HepG2 (cell line): ENCODE measurements around the gene SCART1. TPM values are rescaled to one million over a fixed set of nuclear protein-coding genes. Genes with fewer than 3 reads are reported as not detected.

Experiments
- HNRNPLL ChIP-seq: fragments of 200-400 bp; formaldehyde crosslinking; IDR thresholded peaks from 2 replicates; pipeline ENCODE4 v1.6.1; 2017; ENCODE audit warnings: mild to moderate bottlenecking, low read depth, low read length; ENCODE audit not compliant: poor library complexity, severe bottlenecking
- MAFG ChIP-seq: sonication (generic); formaldehyde crosslinking; IDR thresholded peaks from 2 replicates; pipeline ENCODE4 v1.5.1; 2020; ENCODE audit warnings: mild to moderate bottlenecking, missing genetic modification reagents
- MATR3 ChIP-seq: sonication (generic); formaldehyde crosslinking; IDR thresholded peaks from 2 replicates; pipeline ENCODE4 v1.4.0; 2020; ENCODE audit warnings: missing genetic modification reagents
- NFIB ChIP-seq: sonication (generic); formaldehyde crosslinking; IDR thresholded peaks from 2 replicates; pipeline ENCODE4 v1.9.0; 2021; ENCODE audit warnings: missing genetic modification reagents, mild to moderate bottlenecking, borderline replicate concordance
- SP140L ChIP-seq: sonication (generic); formaldehyde crosslinking; IDR thresholded peaks from 2 replicates; pipeline ENCODE4 v1.4.0; 2020; ENCODE audit warnings: missing genetic modification reagents, borderline replicate concordance
- ZBTB3 ChIP-seq: sonication (generic); formaldehyde crosslinking; IDR thresholded peaks from 2 replicates; pipeline ENCODE4 v1.4.0; 2020; ENCODE audit warnings: low read depth, mild to moderate bottlenecking, moderate library complexity, missing genetic modification reagents, borderline replicate concordance
- polyA plus RNA-seq, 8 experiments: library from polyadenylated mRNA; depleted of rRNA in 3 of 8; stranded (reverse) in 7 of 8; unstranded in 1 of 8; fragments of >200 nt; fragmentation: Illumina TruSeq in 4 of 8; extraction: Trizol in 4 of 8; gene quantifications; 2 replicates each; pipeline versions ENCODE4 v1.2.1 to v1.2.3, GENCODE V29; 2011 to 2016; ENCODE audit warnings: low read depth in 4 of 8, missing spikeins in 1 of 8, mixed read lengths in 1 of 8; ENCODE audit not compliant: insufficient read depth in 1 of 8
- total RNA-seq, 5 experiments: library from RNA; depleted of rRNA; stranded (reverse); fragments of >200 nt; fragmentation: Illumina TruSeq; extraction: Trizol; gene quantifications; 2 replicates each; pipeline ENCODE4 v1.2.3, GENCODE V29; 2016; ENCODE audit warnings: low read depth in 1 of 5
- TF ChIP-seq, protein P1 (sequence below), 2 experiments: fragments of 450-650 bp in 1 of 2; sonication (generic) in 1 of 2; formaldehyde crosslinking in 1 of 2; IDR thresholded peaks; 2 replicates each; pipeline versions ENCODE4 v1.6.1 to v1.8.0; 2016 to 2022; ENCODE audit warnings: antibody characterized with exemption in 1 of 2, mild to moderate bottlenecking in 1 of 2, missing genetic modification reagents in 1 of 2
- TF ChIP-seq, protein P2 (sequence below): sonication (generic); formaldehyde crosslinking; IDR thresholded peaks from 2 replicates; pipeline ENCODE4 v1.5.1; 2020; ENCODE audit warnings: mild to moderate bottlenecking, missing genetic modification reagents, borderline replicate concordance
- TF ChIP-seq, protein P3 (sequence below): sonication (generic); formaldehyde crosslinking; conservative IDR thresholded peaks from 2 replicates; pipeline ENCODE4 v1.8.1; 2023; ENCODE audit warnings: missing genetic modification reagents

The SCART1 gene
- total and polyA plus RNA-seq, 2 of the 13 experiments (the other 11 are each of a cell fraction or from before 2014, with no cell fraction given) = 0.46 to 1.1 TPM

DNA sequence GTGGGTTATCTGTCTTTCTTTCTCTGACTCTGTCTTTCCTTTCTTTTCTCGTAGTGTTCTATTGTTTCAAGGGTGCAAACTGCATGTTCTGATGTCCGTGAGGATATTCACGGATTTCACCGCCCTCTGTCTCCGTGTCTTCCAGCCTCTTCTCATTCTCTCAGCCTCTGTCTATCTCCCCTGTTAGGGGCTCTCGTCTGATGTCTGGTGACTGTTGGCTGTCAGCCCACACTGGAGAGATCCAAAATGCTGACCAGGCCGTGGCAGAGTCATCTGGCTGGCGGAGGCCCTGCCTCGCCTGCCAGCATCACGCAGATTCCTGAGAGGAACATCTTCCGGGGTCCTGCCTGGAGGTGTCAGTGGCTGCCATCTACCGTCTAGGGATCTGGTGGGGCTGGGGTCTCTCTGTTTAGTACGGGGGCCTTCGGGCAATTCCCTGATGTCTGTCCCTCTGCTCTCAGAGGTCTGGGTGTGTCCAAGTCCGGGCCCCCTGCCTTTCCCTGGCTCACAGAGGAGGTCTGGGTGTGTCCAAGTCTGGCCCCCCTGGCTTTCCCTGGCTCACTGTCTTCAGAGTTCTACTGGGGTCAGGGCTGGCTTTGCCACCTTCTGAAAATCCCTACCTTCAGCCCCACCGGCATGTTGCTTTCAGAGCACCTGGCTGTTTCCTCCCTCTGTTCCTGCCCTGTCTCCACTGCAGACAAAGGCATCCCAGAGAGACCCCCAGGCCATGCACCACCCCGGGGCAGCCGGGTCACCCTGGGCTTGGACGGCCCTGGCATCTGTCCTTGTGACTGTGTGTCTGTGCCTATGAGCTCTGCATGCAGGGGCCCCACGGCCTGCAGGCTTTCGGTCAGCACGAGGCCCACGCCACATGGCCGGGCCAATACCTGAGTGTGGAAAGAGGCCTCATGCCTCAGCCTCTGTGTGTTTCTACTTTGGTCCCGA is 14.0 kb upstream of the SCART1 start (continued):
- no peak for TF ChIP-seq NFIB (CRISPR knock-in tag)
- TF ChIP-seq, protein P1, sequence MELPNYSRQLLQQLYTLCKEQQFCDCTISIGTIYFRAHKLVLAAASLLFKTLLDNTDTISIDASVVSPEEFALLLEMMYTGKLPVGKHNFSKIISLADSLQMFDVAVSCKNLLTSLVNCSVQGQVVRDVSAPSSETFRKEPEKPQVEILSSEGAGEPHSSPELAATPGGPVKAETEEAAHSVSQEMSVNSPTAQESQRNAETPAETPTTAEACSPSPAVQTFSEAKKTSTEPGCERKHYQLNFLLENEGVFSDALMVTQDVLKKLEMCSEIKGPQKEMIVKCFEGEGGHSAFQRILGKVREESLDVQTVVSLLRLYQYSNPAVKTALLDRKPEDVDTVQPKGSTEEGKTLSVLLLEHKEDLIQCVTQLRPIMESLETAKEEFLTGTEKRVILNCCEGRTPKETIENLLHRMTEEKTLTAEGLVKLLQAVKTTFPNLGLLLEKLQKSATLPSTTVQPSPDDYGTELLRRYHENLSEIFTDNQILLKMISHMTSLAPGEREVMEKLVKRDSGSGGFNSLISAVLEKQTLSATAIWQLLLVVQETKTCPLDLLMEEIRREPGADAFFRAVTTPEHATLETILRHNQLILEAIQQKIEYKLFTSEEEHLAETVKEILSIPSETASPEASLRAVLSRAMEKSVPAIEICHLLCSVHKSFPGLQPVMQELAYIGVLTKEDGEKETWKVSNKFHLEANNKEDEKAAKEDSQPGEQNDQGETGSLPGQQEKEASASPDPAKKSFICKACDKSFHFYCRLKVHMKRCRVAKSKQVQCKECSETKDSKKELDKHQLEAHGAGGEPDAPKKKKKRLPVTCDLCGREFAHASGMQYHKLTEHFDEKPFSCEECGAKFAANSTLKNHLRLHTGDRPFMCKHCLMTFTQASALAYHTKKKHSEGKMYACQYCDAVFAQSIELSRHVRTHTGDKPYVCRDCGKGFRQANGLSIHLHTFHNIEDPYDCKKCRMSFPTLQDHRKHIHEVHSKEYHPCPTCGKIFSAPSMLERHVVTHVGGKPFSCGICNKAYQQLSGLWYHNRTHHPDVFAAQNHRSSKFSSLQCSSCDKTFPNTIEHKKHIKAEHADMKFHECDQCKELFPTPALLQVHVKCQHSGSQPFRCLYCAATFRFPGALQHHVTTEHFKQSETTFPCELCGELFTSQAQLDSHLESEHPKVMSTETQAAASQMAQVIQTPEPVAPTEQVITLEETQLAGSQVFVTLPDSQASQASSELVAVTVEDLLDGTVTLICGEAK (IDR thresholded peaks at IDR 0.05) = no peak
- TF ChIP-seq, protein P1 (CRISPR knock-in tag; IDR thresholded peaks at IDR 0.05) = no peak
- TF ChIP-seq, protein P2, sequence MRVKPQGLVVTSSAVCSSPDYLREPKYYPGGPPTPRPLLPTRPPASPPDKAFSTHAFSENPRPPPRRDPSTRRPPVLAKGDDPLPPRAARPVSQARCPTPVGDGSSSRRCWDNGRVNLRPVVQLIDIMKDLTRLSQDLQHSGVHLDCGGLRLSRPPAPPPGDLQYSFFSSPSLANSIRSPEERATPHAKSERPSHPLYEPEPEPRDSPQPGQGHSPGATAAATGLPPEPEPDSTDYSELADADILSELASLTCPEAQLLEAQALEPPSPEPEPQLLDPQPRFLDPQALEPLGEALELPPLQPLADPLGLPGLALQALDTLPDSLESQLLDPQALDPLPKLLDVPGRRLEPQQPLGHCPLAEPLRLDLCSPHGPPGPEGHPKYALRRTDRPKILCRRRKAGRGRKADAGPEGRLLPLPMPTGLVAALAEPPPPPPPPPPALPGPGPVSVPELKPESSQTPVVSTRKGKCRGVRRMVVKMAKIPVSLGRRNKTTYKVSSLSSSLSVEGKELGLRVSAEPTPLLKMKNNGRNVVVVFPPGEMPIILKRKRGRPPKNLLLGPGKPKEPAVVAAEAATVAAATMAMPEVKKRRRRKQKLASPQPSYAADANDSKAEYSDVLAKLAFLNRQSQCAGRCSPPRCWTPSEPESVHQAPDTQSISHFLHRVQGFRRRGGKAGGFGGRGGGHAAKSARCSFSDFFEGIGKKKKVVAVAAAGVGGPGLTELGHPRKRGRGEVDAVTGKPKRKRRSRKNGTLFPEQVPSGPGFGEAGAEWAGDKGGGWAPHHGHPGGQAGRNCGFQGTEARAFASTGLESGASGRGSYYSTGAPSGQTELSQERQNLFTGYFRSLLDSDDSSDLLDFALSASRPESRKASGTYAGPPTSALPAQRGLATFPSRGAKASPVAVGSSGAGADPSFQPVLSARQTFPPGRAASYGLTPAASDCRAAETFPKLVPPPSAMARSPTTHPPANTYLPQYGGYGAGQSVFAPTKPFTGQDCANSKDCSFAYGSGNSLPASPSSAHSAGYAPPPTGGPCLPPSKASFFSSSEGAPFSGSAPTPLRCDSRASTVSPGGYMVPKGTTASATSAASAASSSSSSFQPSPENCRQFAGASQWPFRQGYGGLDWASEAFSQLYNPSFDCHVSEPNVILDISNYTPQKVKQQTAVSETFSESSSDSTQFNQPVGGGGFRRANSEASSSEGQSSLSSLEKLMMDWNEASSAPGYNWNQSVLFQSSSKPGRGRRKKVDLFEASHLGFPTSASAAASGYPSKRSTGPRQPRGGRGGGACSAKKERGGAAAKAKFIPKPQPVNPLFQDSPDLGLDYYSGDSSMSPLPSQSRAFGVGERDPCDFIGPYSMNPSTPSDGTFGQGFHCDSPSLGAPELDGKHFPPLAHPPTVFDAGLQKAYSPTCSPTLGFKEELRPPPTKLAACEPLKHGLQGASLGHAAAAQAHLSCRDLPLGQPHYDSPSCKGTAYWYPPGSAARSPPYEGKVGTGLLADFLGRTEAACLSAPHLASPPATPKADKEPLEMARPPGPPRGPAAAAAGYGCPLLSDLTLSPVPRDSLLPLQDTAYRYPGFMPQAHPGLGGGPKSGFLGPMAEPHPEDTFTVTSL (CRISPR knock-in tag) = no peak
- no peak for TF ChIP-seq MAFG (CRISPR knock-in tag)
- TF ChIP-seq, protein P3, sequence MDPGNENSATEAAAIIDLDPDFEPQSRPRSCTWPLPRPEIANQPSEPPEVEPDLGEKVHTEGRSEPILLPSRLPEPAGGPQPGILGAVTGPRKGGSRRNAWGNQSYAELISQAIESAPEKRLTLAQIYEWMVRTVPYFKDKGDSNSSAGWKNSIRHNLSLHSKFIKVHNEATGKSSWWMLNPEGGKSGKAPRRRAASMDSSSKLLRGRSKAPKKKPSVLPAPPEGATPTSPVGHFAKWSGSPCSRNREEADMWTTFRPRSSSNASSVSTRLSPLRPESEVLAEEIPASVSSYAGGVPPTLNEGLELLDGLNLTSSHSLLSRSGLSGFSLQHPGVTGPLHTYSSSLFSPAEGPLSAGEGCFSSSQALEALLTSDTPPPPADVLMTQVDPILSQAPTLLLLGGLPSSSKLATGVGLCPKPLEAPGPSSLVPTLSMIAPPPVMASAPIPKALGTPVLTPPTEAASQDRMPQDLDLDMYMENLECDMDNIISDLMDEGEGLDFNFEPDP = no peak
- TF ChIP-seq SP140L (CRISPR knock-in tag) = no peak
- no peak for TF ChIP-seq MATR3
- no peak for TF ChIP-seq HNRNPLL
- TF ChIP-seq ZBTB3 (CRISPR knock-in tag) = no peak
